ENCODE measurements around the gene LIMK2.

DNA sequence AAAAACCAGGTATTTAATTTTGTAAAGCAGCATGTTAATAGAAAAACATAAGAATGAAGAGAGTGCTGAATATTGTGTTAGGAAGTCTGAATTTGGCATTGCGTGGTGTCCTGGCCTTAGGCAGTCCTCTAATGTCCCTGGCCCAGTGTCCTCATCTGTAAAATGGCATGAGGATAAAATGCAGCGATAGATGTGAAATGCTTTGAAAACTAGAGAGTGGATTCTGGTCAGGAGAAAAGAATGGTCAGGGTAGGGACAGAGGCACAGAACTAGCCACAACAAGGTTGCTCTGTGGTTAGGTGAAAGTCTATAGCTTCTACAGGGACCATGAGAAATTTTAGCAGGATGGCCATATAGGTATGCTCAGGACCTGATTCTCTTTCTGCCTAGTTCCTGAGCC, 33.2 kb upstream of the LIMK2 start:
- TF ChIP-seq, protein P1, sequence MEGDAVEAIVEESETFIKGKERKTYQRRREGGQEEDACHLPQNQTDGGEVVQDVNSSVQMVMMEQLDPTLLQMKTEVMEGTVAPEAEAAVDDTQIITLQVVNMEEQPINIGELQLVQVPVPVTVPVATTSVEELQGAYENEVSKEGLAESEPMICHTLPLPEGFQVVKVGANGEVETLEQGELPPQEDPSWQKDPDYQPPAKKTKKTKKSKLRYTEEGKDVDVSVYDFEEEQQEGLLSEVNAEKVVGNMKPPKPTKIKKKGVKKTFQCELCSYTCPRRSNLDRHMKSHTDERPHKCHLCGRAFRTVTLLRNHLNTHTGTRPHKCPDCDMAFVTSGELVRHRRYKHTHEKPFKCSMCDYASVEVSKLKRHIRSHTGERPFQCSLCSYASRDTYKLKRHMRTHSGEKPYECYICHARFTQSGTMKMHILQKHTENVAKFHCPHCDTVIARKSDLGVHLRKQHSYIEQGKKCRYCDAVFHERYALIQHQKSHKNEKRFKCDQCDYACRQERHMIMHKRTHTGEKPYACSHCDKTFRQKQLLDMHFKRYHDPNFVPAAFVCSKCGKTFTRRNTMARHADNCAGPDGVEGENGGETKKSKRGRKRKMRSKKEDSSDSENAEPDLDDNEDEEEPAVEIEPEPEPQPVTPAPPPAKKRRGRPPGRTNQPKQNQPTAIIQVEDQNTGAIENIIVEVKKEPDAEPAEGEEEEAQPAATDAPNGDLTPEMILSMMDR (IDR thresholded peaks at IDR 0.05) = no peak
- TF ChIP-seq EP300 (IDR thresholded peaks at IDR 0.05) (no peak), POLR2A (IDR thresholded peaks at IDR 0.05) (no peak), POLR2AphosphoS5 (IDR thresholded peaks at IDR 0.05) (no peak)

Data from stomach (tissue), 4 donors.